Caki2 (cell line): ENCODE measurements around the gene ITIH1. TPM values are rescaled to one million over a fixed set of nuclear protein-coding genes. Genes with fewer than 3 reads are reported as not detected.
"Not testable (repeated sequence)": the region's sequence is repeated elsewhere in the genome, so short reads cannot be mapped to it uniquely, and the experiment has no call there.

ENCODE experiments used
- DNase-seq: peaks from one replicate; pipeline ENCODE4 v3.0.0-alpha.2; 2015; ENCODE audit warnings: low read depth
- in situ Hi-C: cut with HindIII; loops from 2 replicates; pipeline ENCODE4 v1.10.0; 2016; ENCODE audit warnings: low sequenced_read_pairs, low pct_unique_long_range_greater_than_20kb, mixed read lengths
- total RNA-seq: library from RNA; depleted of rRNA; stranded (reverse); fragments of >200 nt; shearing (Covaris generic); gene quantifications from 2 replicates; pipeline ENCODE4 v1.2.3, GENCODE V29; 2014; ENCODE audit warnings: low replicate concordance

The ITIH1 gene
- total RNA-seq, 1 experiment from 2014 or later: not detected

GRCh38 chr3:52771702-52772101 lies 5.7 kb upstream of the ITIH1 start:
- DNase-seq: no peak
- in situ Hi-C loops: no loop called here

DNA sequence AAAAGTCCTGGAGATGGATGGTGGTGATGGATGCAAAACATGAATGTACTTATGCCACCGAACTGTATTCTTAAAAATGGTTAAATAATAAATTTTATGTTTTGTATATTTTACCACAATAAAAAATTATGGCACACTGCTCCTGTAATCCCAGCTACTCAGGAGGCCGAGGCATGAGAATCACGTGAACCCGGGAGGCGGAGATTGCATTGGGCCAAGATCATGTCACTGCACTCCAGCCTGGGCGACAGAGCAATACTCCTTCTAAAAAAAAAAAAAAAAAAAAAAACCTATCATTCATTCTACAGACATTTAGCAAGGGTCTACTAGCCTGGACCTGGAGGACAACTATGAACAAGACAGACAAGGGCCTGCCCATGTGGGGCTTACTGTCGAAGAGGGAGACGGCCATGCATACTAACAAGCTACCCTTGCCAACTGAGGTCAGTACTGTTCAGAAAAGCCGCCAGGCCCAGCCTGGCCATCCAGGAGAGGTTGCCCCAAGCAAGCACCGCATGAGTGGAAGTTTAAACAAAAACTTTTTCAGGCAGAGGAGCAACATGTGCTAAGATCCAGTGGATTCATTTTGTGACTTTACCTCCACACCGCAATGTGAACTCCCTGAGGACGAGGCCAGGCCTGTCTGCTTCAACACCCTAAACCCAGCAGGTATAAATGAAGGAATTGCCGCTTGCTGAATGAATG lies 3.9 kb upstream of the ITIH1 start:
- no peak for DNase-seq
- in situ Hi-C loops: no loop called here

DNA sequence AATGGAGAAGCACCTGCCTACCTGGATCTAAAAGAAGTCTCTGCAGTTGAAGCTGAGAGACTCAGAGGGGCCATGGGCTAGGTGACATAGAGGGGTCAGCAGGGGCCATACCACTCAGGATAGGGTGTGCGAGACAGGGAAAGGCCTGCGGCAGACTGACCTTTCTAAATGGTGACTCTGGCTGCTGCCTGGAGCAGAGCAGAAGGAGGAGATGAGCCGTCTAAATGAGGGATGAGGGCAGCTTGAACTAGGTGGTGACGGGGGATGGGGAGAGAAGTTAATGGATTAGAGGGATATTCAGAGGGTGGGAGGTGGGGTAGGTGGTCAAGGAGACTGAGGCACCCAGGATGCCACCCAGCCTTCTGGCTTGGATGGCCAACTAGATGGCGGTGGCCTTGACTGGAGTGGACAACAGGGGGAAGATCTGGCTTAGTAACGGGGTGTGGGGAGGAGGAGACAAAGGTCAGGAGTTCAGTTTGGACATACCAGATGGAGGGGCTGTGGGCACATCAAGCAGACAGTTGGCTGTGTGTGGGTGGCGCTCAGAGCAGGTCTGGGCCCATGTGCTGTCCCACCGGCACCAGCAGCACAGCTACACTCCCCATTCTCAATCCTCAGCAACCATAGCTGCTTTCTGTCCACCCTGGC lies 3.2 kb upstream of the ITIH1 start:
- in situ Hi-C loops: no loop called here
- no peak for DNase-seq

- DNase-seq: no peak
- in situ Hi-C loops: no loop called here
Observed at GRCh38 chr3:52774901-52775864, 2.2 kb upstream of the ITIH1 start.

DNA sequence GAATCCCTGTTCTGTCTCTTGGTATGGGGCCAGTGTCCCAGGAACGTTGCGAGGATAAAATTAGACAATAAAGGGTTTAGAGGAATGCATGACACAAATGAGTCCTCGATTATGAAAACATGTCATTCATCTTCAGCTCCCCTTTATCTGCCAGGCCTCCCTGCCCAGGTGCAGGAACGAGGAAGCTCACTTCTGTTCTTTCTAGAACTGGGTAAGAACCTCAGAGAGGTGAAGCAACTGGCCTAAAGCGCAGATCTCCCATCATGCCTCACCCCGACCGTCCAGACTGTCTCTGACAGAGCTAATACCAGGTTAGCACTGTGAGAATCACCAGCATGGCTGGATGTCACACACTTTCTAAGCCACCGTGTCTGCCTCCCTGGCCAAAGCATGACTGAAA lies 1.5 kb upstream of the ITIH1 start:
- in situ Hi-C loops: no loop called here
- DNase-seq: no peak

DNA sequence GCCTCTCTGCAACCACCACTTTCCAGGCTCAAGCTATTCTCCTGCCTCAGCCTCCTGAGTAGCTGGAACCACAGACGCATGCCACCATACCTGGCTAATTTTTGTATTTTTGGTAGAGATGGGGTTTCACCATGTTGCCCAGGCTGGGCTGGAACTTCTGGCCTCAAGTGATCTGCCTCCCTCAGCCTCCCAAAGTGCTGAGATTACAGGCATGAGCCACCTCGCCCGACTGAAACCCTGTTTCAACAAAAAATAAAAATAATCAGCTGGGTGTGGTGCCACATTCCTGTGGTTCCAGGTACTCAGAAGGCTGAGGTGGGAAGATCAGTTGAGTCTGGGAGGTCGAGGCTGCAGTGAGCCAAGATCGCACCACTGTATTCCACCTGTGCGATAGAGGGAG lies 913 bp upstream of the ITIH1 start:
- in situ Hi-C loops, DNase-seq: not testable (repeated sequence)

GRCh38 chr3:52777959-52778805 lies 783 bp downstream of the ITIH1 start:
- no peak for DNase-seq
- in situ Hi-C loops: no loop called here

DNA sequence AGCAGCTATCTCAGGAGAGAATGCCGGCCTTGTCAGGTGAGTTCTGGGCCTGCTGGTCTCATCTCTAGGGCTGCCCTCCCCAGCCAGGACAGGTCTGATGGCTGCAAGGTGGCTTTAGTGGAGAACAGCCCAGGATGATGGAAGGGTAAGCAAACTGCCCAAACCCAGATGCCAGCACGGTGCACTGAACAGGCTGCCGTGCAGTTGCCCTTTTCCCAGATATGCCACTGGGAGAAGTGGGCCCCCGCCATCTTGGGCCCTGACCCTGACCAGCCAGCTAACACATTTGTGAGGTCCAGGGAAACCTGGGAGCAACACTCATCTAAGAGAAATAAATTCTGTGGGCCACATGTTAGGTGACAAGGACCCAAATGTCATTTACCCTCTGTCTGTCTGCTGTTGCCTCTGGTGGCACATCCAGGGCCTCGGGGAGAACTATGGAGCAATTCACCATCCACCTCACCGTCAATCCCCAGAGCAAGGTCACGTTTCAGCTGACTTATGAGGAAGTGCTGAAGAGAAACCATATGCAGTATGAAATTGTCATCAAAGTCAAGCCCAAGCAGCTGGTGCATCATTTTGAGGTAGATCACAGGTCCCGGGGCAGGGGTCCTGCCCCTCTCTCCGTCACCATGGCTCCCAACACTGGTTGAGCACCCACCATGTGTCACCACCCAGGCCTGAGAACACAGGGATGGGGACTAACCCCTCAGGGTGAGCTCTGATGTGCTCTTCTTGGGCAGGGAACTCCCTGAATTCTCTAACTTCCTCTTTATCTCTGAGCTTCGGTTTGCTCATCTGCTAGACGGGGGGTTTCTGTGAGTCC lies 1.8 kb downstream of the ITIH1 start:
- no peak for DNase-seq

DNA sequence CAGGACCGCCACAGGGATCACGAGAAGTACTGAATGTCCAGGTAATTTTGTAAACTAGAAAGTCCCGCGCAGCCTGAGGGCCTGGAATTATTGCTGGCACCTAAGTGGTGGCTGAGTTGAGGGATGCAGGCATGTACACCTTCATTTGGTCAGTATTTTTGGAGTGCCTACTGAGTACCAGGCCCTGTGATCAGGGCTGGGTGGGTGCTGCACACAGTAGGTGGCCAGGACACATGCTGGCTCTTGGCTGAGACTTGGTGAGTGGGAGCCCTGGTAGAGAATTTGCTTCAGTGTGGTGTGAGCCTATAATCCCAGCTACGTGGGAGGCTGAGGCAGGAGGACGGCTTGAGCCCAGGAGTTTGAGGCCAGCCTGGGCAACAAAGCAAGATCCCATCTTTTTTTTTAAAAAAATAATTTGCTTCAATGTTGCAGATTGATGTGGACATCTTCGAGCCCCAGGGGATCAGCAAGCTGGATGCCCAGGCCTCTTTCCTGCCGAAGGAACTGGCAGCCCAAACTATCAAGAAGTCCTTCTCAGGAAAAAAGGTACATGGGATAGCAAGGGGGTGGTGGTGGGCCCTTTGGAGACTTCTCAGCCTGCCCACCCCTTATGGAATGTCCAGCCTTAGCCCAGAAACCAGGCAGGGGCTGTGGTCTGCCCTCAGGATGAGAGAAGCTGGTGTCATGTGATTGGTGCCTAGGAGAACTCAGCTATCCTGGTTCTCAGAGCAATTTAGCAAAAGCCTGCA lies 2.6 kb downstream of the ITIH1 start:
- in situ Hi-C loops: no loop called here
- no peak for DNase-seq

More for the DNA sequence above, 1.8 kb downstream of the ITIH1 start:
- in situ Hi-C loops: no loop called here

DNA sequence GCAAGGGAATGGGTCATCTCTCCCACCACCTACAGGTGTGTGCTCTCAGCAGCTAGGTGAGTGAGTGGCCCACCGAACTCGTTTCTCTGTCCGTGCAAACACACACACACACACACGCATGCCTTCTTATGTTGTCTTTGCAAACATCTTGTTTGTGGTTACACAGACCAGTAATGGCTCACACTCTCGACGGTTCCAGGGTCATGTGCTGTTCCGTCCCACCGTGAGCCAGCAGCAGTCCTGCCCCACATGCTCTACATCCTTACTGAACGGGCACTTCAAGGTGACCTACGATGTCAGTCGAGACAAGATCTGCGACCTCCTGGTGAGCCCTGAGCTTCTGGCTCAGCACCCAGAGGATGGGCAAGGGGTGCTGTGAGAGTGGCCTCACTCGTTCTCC lies 4.3 kb downstream of the ITIH1 start:
- no peak for DNase-seq
- in situ Hi-C loops: no loop called here

GRCh38 chr3:52782412-52783210 lies 5.2 kb downstream of the ITIH1 start:
- in situ Hi-C loops: no loop called here
- no peak for DNase-seq

DNA sequence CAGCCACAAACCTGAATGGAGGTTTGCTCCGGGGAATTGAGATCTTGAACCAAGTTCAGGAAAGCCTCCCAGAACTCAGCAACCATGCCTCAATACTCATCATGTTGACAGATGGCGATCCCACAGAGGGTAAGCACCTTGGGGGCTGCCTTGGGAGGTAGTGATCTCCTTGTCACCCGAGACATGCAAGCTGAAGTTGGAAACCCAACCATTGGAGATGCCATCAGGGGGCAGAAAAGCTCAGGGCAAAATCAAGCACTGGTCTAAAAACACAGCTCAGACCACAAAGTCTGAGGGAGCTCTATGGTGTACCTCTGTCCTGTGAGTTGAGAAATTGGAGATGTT lies 5.8 kb downstream of the ITIH1 start:
- DNase-seq: no peak
- in situ Hi-C loops: no loop called here

DNA sequence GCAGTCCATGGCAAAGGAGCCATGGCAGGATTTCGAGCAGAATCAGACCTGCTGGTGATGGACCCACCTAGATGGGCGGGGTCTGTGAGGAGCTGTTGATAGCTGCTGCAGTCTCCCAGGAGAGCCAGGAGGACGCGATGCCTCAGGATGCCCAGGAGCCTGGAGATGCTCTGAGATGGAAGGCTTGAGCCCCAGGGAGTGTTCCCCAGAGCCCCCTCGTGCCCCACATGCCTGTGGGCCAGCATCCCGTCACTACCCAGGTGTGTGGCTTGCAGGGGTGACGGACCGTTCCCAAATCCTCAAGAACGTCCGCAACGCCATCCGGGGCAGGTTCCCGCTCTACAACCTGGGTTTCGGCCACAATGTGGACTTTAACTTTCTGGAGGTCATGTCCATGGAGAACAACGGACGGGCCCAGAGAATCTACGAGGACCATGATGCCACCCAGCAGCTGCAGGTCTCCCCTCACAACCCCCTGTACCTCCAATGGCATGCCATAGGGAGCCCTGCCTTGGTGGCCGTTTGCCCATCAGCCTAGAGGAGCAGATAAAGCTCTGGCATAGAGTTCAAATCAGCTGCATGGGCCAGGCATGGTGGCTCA lies 6.7 kb downstream of the ITIH1 start:
- in situ Hi-C loops: no loop called here
- no peak for DNase-seq

- in situ Hi-C loops: no loop called here
- no peak for DNase-seq
Observed at GRCh38 chr3:52784931-52785590, 7.7 kb downstream of the ITIH1 start.
